Adrenal gland (tissue), 12 donors: ENCODE results near the gene SDHAF2. TPM values are rescaled to one million over a fixed set of nuclear protein-coding genes. Genes with fewer than 3 reads are reported as not detected.

Source experiments
- DNase-seq, 7 donors: peaks; one replicate each; pipeline ENCODE4 v3.0.0-alpha.2; 2019 to 2020
- H3K27ac ChIP-seq, 5 donors: fragments of 200-600 bp; sonication (generic) in 4 of 5; 1 replicate in 3 of 5; 2 replicates in 2 of 5; pipeline versions ENCODE4 v1.5.1 to v1.8.0; 2016 to 2020; ENCODE audit warnings: mild to moderate bottlenecking in 1 of 5
- H3K27me3 ChIP-seq: fragments of 200-600 bp; 2 replicates; pipeline ENCODE4 v1.8.0; 2021
- H3K36me3 ChIP-seq, 2 donors: fragments of 200-600 bp; replicated peaks in 1 of 2; 1 replicate in 1 of 2; 2 replicates in 1 of 2; pipeline versions ENCODE4 v1.5.1 to v1.8.0; 2018 to 2022
- H3K4me1 ChIP-seq, 2 donors: fragments of 200-600 bp; replicated peaks in 1 of 2; 1 replicate in 1 of 2; 2 replicates in 1 of 2; pipeline versions ENCODE4 v1.5.1 to v1.8.0; 2018 to 2021
- H3K4me3 ChIP-seq, 4 donors: fragments of 200-600 bp; sonication (generic) in 3 of 4; one replicate each; pipeline ENCODE4 v1.5.1; 2016 to 2018
- H3K9me3 ChIP-seq, 3 donors: fragments of 200-600 bp; sonication (generic) in 1 of 3; replicated peaks in 1 of 3; 1 replicate in 2 of 3; 2 replicates in 1 of 3; pipeline versions ENCODE4 v1.5.1 to v1.8.0; 2016 to 2021
- POLR2A ChIP-seq, 2 donors: fragments of 450-650 bp; IDR thresholded peaks; one replicate each; pipeline ENCODE4 v1.6.1; 2017; ENCODE audit warnings: antibody characterized with exemption in 2 of 2, mild to moderate bottlenecking in 2 of 2, moderate library complexity in 1 of 2
- WGBS, 4 donors: extraction: QIAGEN DNeasy Blood & Tissue Kit in 2 of 4; methylation state at CpG; one replicate each; pipeline versions ENCODE4 v1.1.5 to v1.1.7; 2013 to 2017; 5-methylcytosine and 5-hydroxymethylcytosine counted together
- intact Hi-C, 2 donors: fragments of 100-400 bp; cut with DNase I; formaldehyde crosslinking; loops; one replicate each; pipeline versions ENCODE4 v1.14.1 to v1.15.0; 2022 to 2023
- polyA plus RNA-seq, 3 donors: library from polyadenylated mRNA; stranded (reverse); fragments of 200-250 nt in 2 of 3; fragments of 350-450 nt in 1 of 3; fragmentation: Illumina TruSeq in 1 of 3; extraction: RNeasy Lipid Tissue Mini Kit (QIAGEN cat#74804) in 1 of 3; gene quantifications; one replicate each; pipeline ENCODE4 v1.2.3, GENCODE V29; 2013 to 2014
- total RNA-seq, 9 donors: library from RNA; depleted of rRNA in 4 of 9; stranded (reverse); fragments of >200 nt in 4 of 9; fragments of 120-200 nt in 1 of 9; fragmentation: NEBNext Ultra II Directional in 1 of 9; extraction: Animal tissue kit (Norgen Biotek cat#: 25700) in 1 of 9; gene quantifications; one replicate each; pipeline versions ENCODE4 v1.1.0 to v1.2.4, GENCODE V29; 2013 to 2023
- TF ChIP-seq, protein P1 (sequence below), 6 experiments: fragments of 450-650 bp in 4 of 6; fragments of 200-600 bp in 2 of 6; sonication (generic) in 1 of 6; IDR thresholded peaks; 1 replicate in 5 of 6; 2 replicates in 1 of 6; pipeline versions ENCODE4 v1.5.1 to v1.8.0; 2016 to 2021; ENCODE audit warnings: antibody characterized with exemption in 6 of 6, mild to moderate bottlenecking in 2 of 6, moderate library complexity in 1 of 6
- donor health status: healthy with polysubstance abuse.
- donor health status: Bipolar disorder and iron deficiency.
- donor health status: DM: yes; HTN: yes; CAD: no.
- donor health status: DM: no; HTN: no; CAD: no.
- donor health status: DM: no; HTN: no; CAD: no.
- donor health status: DM: yes; HTN: yes; CAD: no.

Gene SDHAF2
- total and polyA plus RNA-seq, 12 donors, result 28.0 to 69.6 (median 47.9) TPM

DNA sequence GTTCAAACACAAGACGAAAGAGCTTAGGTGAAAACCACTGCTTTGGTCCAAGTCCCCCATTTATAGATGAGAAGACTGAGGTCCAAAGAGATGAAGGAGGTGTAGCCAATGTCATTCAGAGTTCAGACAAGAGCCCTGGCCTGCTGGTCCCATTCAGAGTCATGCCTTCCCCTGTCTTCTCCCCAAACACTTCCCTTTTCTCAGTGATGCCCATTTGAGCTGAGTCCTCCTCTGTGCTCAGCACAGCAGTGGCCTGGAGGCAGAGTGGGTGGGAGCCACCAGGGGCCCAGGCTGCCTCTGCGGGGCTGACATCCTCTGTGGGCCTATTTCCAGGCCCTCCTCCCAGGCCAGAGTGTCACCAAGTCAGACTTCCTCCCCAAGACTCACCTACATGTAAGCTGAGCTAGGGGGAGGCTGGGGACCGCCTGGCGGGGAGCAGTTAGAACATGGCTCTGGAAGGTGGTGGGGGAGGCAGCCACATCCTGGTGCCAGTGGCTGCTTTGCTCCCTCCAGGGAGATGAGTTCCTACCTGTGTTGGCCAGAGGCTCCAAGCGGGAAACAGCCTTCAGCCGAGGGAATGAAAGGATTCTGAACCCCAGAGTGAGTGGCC is 56.2 kb downstream of the SDHAF2 start:
- WGBS, 4 donors, result 91 to 97% (median 94%) methylated on average over 4 to 6 of the region's 6 CpGs
- DNase-seq, result no peak
- intact Hi-C loops, result no loop called here
- Histone ChIP-seq H3K4me3 (no peak overlapping the region), H3K4me1 (peaks cover 5 to 23% of the 10 kb centered on the region in 2 donors), H3K27me3 (no peaks in the 10 kb centered on the region), H3K36me3 (no peaks in the 10 kb centered on the region), H3K27ac (no peak overlapping the region), H3K9me3 (no peaks in the 10 kb centered on the region)
- TF ChIP-seq POLR2A (IDR thresholded peaks at IDR 0.05), result no peak
- TF ChIP-seq, protein P1, sequence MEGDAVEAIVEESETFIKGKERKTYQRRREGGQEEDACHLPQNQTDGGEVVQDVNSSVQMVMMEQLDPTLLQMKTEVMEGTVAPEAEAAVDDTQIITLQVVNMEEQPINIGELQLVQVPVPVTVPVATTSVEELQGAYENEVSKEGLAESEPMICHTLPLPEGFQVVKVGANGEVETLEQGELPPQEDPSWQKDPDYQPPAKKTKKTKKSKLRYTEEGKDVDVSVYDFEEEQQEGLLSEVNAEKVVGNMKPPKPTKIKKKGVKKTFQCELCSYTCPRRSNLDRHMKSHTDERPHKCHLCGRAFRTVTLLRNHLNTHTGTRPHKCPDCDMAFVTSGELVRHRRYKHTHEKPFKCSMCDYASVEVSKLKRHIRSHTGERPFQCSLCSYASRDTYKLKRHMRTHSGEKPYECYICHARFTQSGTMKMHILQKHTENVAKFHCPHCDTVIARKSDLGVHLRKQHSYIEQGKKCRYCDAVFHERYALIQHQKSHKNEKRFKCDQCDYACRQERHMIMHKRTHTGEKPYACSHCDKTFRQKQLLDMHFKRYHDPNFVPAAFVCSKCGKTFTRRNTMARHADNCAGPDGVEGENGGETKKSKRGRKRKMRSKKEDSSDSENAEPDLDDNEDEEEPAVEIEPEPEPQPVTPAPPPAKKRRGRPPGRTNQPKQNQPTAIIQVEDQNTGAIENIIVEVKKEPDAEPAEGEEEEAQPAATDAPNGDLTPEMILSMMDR (IDR thresholded peaks at IDR 0.05), result no peak

DNA sequence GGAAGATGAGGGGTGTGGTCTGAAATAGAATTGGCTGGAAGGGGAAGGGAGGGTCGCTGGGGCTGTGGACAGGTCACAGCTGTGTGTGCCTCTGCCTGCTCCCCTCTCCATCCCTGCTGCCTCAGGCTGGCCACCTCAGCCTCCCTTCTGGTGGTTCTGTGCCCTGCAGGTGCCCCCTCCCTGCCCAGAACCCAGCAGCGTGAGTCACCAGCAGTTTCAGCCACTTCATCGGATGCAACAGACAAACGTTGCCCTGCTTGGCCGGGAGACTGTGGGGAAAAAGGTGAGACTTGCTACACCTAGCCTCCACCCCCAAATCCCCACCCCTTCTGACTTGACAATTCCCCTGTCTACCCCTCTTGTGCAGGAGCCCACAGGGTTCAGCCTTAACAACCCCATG is 56.9 kb downstream of the SDHAF2 start:
- H3K9me3 ChIP-seq, result no peaks in the 10 kb centered on the region
- no peaks in the 10 kb centered on the region for H3K27me3 ChIP-seq
- peaks cover 5 to 23% of the 10 kb centered on the region in 2 donors for H3K4me1 ChIP-seq
- H3K27ac ChIP-seq, result no peak overlapping the region
- intact Hi-C loops, result no loop called here
- H3K36me3 ChIP-seq, result no peaks in the 10 kb centered on the region
- WGBS, 4 donors, result 73 to 90% (median 83%) methylated on average over 5 of the region's 5 CpGs
- H3K4me3 ChIP-seq, result no peak overlapping the region
- TF ChIP-seq, protein P1 (IDR thresholded peaks at IDR 0.05), result no peak
- no peak for TF ChIP-seq POLR2A (IDR thresholded peaks at IDR 0.05)
- no peak for DNase-seq

DNA sequence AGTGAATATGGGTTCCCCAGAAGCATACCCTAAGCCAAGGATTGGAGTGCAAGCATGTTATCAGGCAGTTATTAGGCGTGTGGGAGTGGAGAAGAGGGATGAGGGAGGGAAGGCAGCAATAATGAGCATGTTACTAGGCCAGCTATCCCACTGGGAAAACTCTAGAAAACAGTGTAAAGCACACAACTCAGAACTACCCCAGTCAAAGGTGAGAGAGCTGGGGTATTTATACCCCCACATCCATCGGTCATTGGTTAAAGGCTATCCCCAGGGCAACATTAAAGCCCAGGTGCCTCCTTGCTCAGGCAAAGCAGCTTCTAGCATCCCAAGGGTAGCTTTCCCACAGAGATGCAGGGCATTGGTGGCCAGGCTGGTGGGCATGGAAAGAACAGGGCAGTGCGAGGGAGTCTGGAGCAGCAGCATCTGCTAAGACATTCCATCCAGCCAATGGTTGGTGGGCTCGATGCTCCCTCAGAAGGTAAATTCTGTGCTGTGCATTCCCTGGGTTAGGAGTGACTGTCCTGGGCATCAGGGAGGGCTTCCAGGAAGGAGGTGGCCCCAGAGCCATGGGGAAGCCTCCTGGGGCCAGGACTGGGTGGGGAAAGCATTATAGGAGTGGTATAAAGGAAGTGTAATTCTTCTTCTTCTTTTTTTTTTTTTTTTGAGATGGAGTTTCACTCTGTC is 57.6 kb downstream of the SDHAF2 start:
- no peak for DNase-seq
- intact Hi-C loops, result no loop called here
- Histone ChIP-seq H3K4me1 (peaks cover 5 to 23% of the 10 kb centered on the region in 2 donors), H3K36me3 (no peaks in the 10 kb centered on the region), H3K27ac (no peak overlapping the region), H3K4me3 (no peak overlapping the region), H3K27me3 (no peaks in the 10 kb centered on the region), H3K9me3 (no peaks in the 10 kb centered on the region)
- 91 to 100% (median 96%) methylated on average over 3 to 4 of the region's 4 CpGs for WGBS, 4 donors
- TF ChIP-seq POLR2A (IDR thresholded peaks at IDR 0.05), result no peak
- TF ChIP-seq, protein P1 (IDR thresholded peaks at IDR 0.05), result no peak

DNA sequence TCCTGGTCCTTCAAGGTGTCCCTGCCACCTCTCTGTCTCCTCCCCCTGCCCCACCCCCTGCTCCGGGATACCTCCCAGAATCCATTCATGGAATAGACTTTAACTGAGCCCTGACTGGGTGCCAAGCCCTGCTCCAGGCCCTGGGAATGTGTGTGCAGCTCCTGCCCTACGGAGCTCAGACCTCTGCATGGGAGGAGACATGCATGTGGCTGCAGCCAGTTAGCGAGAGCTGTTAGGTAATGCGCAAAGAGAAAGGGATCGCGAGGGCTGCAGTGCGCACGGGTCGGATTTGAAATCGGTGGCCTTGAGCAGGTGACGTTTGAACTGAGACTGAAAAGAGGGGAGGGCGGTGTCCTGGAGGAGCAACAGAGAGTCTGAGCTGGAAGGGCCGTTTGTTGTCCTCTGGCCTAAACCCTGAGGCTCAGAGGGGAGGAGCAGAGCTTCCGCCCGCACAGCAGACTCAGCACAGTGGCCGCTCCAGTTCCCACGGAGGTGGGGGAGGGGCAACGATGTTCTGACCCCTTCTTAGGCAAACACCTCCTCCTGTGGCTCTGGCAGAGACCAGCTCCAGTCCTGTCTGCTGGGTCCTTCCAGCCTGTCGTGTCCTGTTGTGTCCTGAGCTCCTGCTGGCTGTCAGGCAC is 58.8 kb downstream of the SDHAF2 start:
- Histone ChIP-seq H3K9me3 (no peaks in the 10 kb centered on the region), H3K27ac (peak overlapping the region in 2 of 5 donors; percentile 51 to 60), H3K36me3 (no peaks in the 10 kb centered on the region), H3K4me3 (no peak overlapping the region), H3K27me3 (no peaks in the 10 kb centered on the region), H3K4me1 (peaks cover 5 to 23% of the 10 kb centered on the region in 2 donors)
- peak; percentile 39 to 88 (median 85) for DNase-seq
- WGBS, 4 donors, result 7 to 21% (median 18%) methylated on average over 14 to 19 of the region's 19 CpGs
- intact Hi-C loops, result no loop called here
- TF ChIP-seq, protein P1 (IDR thresholded peaks at IDR 0.05), result no peak
- TF ChIP-seq POLR2A (IDR thresholded peaks at IDR 0.05), result peak in 1 of 2 donors; percentile 48
